Measurements from ENCODE around the gene SULT6B1.

- TF ChIP-seq CTCF (conservative IDR thresholded peaks at IDR 0.05) (no peak), EZH2 (IDR thresholded peaks at IDR 0.05; ENCODE audit: low read depth) (no peak)
These were observed 44.5 kb downstream of the SULT6B1 start for GRCh38 chr2:37143974-37144373.

All from PC-9 (cell line).